ENCODE measurements around the gene ISLR.

GRCh38 chr15:74196175-74196574, 22.7 kb downstream of the ISLR start:
- TF ChIP-seq CTCF (IDR thresholded peaks at IDR 0.05; ENCODE audit: low read depth, low read length, missing input control) (no peak), ZBTB33 (IDR thresholded peaks at IDR 0.05) (no peak)
